Stimulated activated CD4-positive, alpha-beta T cell treated with anti-CD3 and anti-CD28 coated beads, Interleukin-1b, Interleukin-23, amount 100 ng/mL, for 48 hours (primary cell): ENCODE data around the gene ABCC10.
"Not testable (repeated sequence)": the region's sequence is repeated elsewhere in the genome, so short reads cannot be mapped to it uniquely, and the experiment has no call there.

Experiments
- DNase-seq: peaks from one replicate; pipeline ENCODE4 v3.0.0-alpha.2; 2020

ABCC10 gene

DNA sequence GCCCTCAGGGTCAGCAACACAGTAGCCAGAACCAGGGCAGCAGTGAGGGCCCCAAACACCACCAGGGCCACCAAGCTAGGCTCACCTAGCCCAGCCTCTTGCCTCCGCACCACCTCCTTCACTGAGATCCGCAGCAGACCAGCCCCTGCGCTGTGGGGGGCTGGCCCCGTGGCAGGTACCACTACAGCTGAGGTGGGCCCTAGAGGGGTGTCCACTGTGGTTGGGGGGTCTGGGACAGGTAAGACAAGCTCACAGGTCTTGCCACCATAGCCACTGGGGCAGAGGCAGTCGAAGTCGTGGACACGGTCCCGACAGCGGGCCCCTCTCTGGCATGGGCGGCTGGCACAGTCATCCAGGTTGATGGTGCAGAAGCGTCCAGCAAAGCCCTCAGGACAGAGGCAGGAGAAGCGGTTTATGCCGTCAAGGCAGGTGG is 23.4 kb downstream of the ABCC10 start:
- DNase-seq = no peak

- DNase-seq = no peak
These were observed 24.0 kb downstream of the ABCC10 start for GRCh38 chr6:43451348-43451747.

DNA sequence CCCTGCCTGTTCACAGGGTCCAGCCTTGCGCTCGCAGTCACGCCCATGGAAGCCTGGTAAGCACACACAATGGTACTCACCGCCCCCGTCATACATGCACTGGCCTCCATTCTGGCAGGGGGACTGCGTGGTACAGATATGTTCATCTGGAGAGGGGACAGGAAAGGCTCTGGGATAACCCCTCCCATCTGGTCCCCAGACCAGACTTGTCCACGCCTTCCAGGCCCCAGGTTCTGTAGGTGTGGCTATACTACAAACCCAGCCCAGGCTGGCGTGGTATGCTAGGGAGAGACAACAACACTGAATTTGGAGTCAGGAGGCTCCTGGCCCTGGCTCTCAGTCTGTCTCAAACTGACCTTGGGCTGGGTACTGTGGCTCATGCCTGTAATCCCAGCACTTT is 24.6 kb downstream of the ABCC10 start:
- no peak for DNase-seq

- no peak for DNase-seq
These were observed 25.6 kb downstream of the ABCC10 start for GRCh38 chr6:43452896-43453295.

- no peak for DNase-seq
These were observed 26.5 kb downstream of the ABCC10 start for GRCh38 chr6:43453831-43454230.

DNA sequence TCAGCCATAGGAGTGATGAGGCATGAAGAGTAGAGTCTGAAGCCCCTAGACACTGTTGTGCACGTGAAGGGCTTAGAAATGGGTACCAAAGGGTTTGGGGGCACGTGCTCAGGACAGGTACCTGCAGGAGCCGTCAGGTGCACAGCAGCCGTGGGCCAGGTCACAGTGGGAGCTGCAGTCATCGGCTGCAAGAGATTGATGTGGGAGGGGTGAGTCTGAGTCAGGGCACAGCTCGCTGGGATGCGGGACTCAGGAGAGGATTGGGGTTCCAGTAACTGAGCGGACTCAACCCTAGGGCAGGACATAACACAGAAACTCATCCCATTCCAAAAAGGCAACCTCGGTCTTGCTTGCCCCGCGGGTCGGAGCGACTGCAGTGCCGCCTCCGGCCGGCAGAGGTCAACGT is 27.0 kb downstream of the ABCC10 start:
- peak; percentile 59 for DNase-seq

DNA sequence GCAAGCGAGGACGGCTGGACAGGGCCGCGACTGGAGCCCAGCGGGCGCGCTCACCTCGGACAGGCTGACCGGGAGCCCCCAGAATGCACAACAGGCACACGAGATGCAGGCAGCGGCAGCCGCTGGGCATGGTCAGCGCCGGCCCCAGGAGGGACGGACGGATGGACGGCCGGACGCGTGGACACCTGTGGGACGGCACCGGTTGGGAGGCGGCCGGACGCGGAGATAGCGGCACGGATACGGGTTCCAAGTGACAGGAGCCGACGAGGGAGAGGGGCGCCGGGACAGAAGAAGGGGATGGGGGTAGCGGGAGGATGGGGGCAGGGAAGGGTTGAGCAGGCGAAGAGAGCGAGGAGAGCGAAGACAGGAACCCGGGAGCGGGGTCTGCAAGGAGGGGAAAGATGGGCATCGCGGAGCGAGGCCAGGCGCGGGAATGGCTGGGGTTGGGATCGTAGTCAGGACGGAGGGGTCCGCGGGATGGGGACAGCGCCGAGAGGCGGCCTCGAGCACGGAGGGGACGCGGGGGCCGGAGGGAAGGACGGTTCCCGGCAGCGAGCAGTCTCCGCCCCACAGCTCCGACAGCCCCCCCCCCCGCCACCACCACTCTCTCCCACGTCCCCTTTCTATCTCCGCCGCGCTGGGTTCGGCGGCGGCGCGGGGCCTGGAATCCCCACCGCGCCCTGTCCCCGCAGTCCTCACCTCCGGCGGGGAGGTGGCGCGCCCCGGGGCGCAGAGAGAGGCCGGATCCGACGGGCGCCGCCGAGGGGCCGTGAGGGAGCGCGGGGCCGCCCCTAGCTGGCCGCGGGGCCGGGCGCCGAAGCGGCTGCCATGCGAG is 27.6 kb downstream of the ABCC10 start:
- no peak for DNase-seq

- DNase-seq = peak; percentile 47
These were observed 28.4 kb downstream of the ABCC10 start, which contains the start of gene DLK2 for GRCh38 chr6:43455531-43456428. TSS of gene DLK2 (minus strand) at chr6:43455548. CDS start at chr6:43454825, 723 bp downstream.

DNA sequence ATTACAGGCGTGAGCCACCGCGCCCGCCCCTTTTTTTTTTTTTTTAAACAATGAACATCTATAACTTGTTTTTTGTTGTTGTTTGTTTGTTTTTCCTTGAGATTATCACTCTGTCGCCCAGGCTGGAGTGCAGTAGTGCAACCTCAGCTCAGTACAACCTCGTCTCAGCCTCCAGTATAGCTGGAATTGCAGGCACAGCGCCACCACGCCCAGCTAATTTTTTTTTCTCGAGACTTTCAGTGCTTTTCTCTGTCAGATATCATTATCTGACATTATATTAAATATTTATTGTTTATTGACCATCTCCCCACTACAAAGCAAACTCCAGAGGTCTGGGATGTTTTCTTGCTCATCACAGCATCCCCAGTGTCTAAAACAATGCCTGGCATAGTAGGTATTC is 30.3 kb downstream of the ABCC10 start:
- no peak for DNase-seq

- DNase-seq = not testable (repeated sequence)
These were observed 30.8 kb downstream of the ABCC10 start for GRCh38 chr6:43458154-43458553.

DNA sequence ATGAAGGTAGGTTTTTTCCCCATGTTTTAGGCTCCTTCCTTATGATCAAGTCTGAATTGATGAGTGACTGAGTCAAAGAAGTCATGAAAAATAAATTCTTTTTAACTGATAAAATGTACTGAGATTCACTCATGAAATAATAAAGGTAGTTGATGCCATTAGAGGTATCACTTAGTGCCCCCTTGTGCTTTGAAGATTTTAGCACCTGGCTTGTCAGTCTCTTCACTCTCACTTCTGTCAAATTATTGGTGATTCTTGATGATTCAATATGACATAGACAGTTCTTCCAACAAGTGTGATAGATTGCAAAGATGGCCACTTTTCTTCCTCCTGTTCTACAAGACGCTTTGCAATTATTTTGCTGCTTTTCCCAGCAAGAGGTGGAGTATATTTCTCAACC is 32.2 kb downstream of the ABCC10 start:
- DNase-seq = no peak

- DNase-seq = no peak
These were observed 32.7 kb downstream of the ABCC10 start for GRCh38 chr6:43460032-43460431.

DNA sequence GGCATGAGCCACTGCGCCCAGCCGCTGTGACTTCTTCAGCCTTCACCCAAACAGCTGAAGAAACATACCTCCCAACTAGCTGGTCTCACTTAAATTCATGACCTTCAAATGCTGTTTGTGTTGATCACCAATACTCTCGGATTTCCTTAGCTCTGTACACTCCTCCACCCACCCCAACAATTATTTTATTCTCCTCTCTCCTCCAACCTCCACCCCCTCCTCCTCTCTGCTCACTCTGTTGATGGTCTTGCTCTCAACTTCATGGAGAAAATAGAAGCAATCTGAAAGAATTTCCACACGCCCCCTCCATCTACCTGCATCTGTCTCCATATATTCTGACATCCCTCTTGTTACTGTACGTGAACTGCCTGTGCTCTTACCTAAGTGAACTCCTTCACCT is 34.6 kb downstream of the ABCC10 start:
- no peak for DNase-seq

DNA sequence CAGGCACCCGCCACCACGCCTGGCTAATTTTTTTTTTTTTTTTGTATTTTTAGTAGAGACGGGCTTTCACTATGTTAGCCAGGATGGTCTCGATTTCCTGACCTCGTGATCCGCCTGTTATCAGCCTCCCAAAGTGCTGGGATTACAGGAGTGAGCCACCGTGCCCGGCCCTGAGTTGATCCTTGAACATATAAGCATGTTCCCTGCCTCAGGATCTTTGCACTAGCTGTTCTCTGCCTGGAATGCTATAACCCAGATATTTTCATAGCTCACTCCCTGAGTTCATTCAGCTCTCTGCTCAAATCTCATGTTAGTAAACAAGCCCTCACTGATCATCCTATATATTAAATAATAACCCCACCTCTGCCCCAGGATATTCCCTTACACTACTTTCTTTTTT is 37.0 kb downstream of the ABCC10 start:
- no peak for DNase-seq

- no peak for DNase-seq
These were observed 38.6 kb downstream of the ABCC10 start for GRCh38 chr6:43465948-43466347.

DNA sequence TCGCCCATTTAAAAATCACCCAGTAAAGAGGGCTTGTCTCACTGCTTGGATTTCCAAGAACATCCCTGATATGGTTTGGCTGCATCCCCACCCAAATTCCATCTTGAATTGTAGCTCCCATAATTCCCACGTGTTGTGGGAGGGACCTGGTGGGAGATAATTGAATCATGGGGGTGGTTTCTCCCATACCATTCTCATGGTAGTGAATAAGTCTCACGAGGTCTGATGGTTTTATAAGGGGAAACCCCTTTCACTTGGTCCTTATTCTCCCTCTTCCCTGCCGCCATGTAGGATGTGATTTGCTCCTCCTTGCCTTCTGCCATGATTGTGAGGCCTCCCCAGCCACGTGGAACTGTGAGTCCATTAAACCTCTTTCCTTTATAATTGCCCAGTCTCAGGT is 39.9 kb downstream of the ABCC10 start:
- not testable (repeated sequence) for DNase-seq

- DNase-seq = no peak
These were observed 40.4 kb downstream of the ABCC10 start for GRCh38 chr6:43467752-43468151.

GRCh38 chr6:43468240-43468639 is 40.9 kb downstream of the ABCC10 start:
- DNase-seq = no peak

DNA sequence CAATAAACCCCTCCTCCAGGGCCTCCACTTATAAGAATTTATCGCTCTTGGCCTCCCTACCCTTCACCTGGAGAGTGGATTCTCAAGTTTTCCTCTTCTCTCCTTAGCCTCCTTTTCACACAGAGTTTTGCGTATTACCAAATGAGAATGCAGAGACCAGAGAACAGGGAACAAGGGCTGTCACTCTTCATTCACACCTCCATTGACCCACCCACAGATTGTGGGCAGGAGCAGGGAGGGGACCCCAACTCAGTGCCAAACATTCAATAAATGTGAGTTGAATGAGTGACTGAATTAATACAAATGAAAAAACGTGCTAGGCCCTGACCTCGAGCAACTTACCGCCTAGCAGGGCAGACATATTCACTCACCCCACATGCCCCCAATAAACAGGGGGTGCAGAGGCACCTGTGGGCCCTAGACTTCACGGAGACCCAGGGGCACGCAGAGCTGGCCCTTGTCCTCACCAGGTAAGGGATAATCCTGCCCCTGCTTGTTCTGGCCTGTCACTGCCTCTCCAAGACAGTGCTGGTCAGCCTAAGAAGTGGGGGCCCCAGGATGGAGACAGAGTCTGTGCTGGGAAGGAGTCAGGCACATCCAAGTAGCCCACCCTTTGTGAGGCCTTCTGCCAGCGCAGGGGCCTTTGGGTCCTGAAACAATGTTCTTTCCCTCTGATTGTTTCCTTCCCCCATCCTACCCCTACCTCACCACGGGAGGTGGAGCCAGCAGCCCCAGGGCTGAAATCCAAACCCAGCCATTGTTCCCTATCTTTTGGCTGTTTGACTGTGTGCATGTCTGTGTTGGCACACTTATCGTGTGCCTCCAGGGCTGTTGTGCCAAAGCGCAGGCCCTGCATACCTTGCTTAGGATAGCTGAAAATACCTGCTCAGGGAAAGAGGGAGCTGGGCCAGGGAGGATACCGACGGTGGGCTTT is 41.7 kb downstream of the ABCC10 start:
- DNase-seq = no peak

GRCh38 chr6:43469947-43470346 is 42.6 kb downstream of the ABCC10 start:
- DNase-seq = peak; percentile 12

- DNase-seq = no peak
These were observed 44.1 kb downstream of the ABCC10 start for GRCh38 chr6:43471399-43471798.

DNA sequence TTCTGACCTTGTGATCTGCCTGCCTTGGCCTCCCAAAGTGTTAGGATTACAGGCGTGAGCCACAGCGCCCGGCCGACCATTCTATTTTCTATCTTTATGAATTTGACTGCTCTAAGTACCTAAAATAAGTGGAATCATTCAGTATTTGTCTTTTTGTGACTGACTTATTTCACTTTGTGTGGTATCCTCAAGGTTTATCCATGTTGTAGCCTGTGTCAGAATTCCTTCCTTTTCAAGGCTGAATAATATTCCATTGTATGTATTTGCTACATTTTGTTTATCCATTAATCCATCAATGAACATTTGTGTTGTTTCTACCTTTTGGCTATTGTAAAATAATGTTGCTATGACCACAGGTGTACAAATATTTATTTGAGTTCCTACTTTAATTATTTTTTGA is 45.2 kb downstream of the ABCC10 start:
- DNase-seq = no peak

DNA sequence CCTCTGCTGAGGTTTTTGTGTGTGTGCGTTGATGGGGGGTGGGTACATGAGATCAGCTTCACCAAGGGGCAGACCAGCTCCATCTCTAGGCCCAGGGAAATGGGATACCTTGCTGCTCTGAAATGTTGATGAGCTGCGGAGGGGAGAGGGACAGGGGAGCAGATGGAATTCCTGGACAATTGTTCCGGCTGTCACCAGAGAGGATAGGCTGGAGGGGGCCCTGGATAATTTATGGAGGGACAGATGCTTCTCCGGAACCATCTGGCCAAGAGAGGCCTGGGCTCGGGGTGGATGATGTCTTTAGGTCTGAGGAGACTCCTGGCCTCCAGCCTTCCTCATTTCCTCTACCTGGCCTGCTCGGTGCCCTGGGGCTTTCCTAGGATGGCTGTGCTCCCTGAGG is 48.2 kb downstream of the ABCC10 start:
- DNase-seq = no peak
